ENCODE results near the gene SCAMP2.

- TF ChIP-seq, protein P1, sequence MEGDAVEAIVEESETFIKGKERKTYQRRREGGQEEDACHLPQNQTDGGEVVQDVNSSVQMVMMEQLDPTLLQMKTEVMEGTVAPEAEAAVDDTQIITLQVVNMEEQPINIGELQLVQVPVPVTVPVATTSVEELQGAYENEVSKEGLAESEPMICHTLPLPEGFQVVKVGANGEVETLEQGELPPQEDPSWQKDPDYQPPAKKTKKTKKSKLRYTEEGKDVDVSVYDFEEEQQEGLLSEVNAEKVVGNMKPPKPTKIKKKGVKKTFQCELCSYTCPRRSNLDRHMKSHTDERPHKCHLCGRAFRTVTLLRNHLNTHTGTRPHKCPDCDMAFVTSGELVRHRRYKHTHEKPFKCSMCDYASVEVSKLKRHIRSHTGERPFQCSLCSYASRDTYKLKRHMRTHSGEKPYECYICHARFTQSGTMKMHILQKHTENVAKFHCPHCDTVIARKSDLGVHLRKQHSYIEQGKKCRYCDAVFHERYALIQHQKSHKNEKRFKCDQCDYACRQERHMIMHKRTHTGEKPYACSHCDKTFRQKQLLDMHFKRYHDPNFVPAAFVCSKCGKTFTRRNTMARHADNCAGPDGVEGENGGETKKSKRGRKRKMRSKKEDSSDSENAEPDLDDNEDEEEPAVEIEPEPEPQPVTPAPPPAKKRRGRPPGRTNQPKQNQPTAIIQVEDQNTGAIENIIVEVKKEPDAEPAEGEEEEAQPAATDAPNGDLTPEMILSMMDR (IDR thresholded peaks at IDR 0.05 in 2 of 3, conservative IDR thresholded peaks at IDR 0.05 in 1 of 3; ENCODE audit: borderline replicate concordance in 1 of 3, insufficient read depth in 1 of 3, low read depth in 2 of 3, low read length in 2 of 3), result no peak
- TF ChIP-seq EZH2 (IDR thresholded peaks at IDR 0.05), result no peak
- no peak for TF ChIP-seq POLR2AphosphoS5 (IDR thresholded peaks at IDR 0.05; ENCODE audit: low read depth, low read length)
- no peak for TF ChIP-seq FOSL1 (IDR thresholded peaks at IDR 0.05; ENCODE audit: low read depth)
- TF ChIP-seq POLR2A (IDR thresholded peaks at IDR 0.05; ENCODE audit: borderline replicate concordance, extremely low read depth, insufficient read depth, insufficient read length), result no peak
- TF ChIP-seq, protein P2, sequence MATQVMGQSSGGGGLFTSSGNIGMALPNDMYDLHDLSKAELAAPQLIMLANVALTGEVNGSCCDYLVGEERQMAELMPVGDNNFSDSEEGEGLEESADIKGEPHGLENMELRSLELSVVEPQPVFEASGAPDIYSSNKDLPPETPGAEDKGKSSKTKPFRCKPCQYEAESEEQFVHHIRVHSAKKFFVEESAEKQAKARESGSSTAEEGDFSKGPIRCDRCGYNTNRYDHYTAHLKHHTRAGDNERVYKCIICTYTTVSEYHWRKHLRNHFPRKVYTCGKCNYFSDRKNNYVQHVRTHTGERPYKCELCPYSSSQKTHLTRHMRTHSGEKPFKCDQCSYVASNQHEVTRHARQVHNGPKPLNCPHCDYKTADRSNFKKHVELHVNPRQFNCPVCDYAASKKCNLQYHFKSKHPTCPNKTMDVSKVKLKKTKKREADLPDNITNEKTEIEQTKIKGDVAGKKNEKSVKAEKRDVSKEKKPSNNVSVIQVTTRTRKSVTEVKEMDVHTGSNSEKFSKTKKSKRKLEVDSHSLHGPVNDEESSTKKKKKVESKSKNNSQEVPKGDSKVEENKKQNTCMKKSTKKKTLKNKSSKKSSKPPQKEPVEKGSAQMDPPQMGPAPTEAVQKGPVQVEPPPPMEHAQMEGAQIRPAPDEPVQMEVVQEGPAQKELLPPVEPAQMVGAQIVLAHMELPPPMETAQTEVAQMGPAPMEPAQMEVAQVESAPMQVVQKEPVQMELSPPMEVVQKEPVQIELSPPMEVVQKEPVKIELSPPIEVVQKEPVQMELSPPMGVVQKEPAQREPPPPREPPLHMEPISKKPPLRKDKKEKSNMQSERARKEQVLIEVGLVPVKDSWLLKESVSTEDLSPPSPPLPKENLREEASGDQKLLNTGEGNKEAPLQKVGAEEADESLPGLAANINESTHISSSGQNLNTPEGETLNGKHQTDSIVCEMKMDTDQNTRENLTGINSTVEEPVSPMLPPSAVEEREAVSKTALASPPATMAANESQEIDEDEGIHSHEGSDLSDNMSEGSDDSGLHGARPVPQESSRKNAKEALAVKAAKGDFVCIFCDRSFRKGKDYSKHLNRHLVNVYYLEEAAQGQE (IDR thresholded peaks at IDR 0.05; ENCODE audit: low read depth), result no peak
- no peak for TF ChIP-seq EZH2phosphoT487 (IDR thresholded peaks at IDR 0.05; ENCODE audit: borderline replicate concordance)
- TF ChIP-seq, protein P3, sequence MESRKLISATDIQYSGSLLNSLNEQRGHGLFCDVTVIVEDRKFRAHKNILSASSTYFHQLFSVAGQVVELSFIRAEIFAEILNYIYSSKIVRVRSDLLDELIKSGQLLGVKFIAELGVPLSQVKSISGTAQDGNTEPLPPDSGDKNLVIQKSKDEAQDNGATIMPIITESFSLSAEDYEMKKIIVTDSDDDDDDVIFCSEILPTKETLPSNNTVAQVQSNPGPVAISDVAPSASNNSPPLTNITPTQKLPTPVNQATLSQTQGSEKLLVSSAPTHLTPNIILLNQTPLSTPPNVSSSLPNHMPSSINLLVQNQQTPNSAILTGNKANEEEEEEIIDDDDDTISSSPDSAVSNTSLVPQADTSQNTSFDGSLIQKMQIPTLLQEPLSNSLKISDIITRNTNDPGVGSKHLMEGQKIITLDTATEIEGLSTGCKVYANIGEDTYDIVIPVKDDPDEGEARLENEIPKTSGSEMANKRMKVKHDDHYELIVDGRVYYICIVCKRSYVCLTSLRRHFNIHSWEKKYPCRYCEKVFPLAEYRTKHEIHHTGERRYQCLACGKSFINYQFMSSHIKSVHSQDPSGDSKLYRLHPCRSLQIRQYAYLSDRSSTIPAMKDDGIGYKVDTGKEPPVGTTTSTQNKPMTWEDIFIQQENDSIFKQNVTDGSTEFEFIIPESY (IDR thresholded peaks at IDR 0.05; ENCODE audit: extremely low read depth, insufficient replicate concordance, low read length), result no peak
These were observed 22.8 kb downstream of the SCAMP2 start for GRCh38 chr15:74850393-74850792.

All from HCT116 (cell line).